Measurements from ENCODE around the gene HACE1.

HACE1 gene

GRCh38 chr6:104686550-104687175 lies 173.1 kb downstream of the HACE1 start:
- Histone ChIP-seq H3K79me2 (ENCODE audit: insufficient read depth, low read length) (no peaks in the 10 kb centered on the region), H3K4me2 (ENCODE audit: insufficient read depth, low read length) (no peak overlapping the region), H3K9me3 (ENCODE audit: insufficient read depth, low read length, severe bottlenecking) (no peaks in the 10 kb centered on the region), H3K27me3 (ENCODE audit: insufficient read depth, low read length, poor library complexity) (no peaks in the 10 kb centered on the region), H3K4me1 (ENCODE audit: insufficient read depth, low read length) (peaks cover 5% of the 10 kb centered on the region; the same call in 1 of the 2 replicates), H3K36me3 (ENCODE audit: insufficient read depth, low read length) (no peaks in the 10 kb centered on the region), H4K20me1 (ENCODE audit: insufficient read depth, low read length) (no peaks in the 10 kb centered on the region), H2AFZ (ENCODE audit: low read depth, low read length) (no peak overlapping the region), H3K9ac (ENCODE audit: low read depth, low read length) (no peak overlapping the region), H3K27ac (ENCODE audit: low read length) (no peak overlapping the region), H3K4me3 (ENCODE audit: low read depth in 1 of 2, low read length in 2 of 2) (no peak overlapping the region)
- ATAC-seq (ENCODE audit: insufficient read depth, low read depth): no peak
- DNase-seq: no peak
- TF ChIP-seq EZH2 (IDR thresholded peaks at IDR 0.05; ENCODE audit: borderline replicate concordance, low read depth, low read length, severe bottlenecking): no peak
- TF ChIP-seq, protein P1, sequence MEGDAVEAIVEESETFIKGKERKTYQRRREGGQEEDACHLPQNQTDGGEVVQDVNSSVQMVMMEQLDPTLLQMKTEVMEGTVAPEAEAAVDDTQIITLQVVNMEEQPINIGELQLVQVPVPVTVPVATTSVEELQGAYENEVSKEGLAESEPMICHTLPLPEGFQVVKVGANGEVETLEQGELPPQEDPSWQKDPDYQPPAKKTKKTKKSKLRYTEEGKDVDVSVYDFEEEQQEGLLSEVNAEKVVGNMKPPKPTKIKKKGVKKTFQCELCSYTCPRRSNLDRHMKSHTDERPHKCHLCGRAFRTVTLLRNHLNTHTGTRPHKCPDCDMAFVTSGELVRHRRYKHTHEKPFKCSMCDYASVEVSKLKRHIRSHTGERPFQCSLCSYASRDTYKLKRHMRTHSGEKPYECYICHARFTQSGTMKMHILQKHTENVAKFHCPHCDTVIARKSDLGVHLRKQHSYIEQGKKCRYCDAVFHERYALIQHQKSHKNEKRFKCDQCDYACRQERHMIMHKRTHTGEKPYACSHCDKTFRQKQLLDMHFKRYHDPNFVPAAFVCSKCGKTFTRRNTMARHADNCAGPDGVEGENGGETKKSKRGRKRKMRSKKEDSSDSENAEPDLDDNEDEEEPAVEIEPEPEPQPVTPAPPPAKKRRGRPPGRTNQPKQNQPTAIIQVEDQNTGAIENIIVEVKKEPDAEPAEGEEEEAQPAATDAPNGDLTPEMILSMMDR (IDR thresholded peaks at IDR 0.05; ENCODE audit: borderline replicate concordance, extremely low read depth, low read length, poor library complexity, severe bottlenecking): no peak

DNA sequence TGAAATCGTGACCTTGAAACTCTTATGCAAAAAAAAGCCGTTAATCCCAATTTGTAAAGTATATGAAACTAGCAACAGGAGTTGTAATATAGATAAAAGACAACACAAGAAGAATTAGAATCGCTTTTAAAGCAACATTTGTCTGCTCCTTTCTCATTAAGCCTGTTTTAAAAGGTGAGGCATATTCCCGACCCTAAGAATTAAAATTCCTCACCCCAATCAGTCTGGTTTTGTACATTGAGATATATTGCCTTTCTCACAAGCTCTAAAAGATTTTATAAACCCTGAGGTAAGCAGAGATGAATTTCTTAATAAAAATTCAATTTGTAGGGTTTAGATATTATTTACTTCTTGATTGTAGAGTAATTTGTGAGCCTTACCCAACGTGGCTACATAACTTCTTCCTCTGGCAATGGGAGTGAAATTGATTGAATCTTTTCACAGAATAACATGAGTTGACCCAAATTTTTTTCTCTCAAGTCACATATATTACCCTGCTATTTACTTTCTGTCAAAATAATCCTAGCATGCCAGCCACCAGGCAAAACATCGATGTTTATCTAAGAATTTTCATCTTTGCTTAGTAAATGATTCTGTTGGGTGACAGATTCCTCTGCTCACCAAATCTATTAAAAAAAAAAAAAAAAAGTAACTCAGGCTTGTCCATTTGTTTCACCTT lies 173.7 kb downstream of the HACE1 start:
- ATAC-seq (ENCODE audit: insufficient read depth, low read depth) (no peak), DNase-seq (no peak)
- Histone ChIP-seq H2AFZ (ENCODE audit: low read depth, low read length) (no peak overlapping the region), H3K4me3 (ENCODE audit: low read depth in 1 of 2, low read length in 2 of 2) (no peak overlapping the region), H3K27ac (ENCODE audit: low read length) (no peak overlapping the region), H4K20me1 (ENCODE audit: insufficient read depth, low read length) (no peaks in the 10 kb centered on the region), H3K4me2 (ENCODE audit: insufficient read depth, low read length) (no peak overlapping the region), H3K79me2 (ENCODE audit: insufficient read depth, low read length) (no peaks in the 10 kb centered on the region), H3K4me1 (ENCODE audit: insufficient read depth, low read length) (peaks cover 5% of the 10 kb centered on the region; the same call in 1 of the 2 replicates), H3K27me3 (ENCODE audit: insufficient read depth, low read length, poor library complexity) (no peaks in the 10 kb centered on the region), H3K9me3 (ENCODE audit: insufficient read depth, low read length, severe bottlenecking) (no peaks in the 10 kb centered on the region), H3K9ac (ENCODE audit: low read depth, low read length) (no peak overlapping the region), H3K36me3 (ENCODE audit: insufficient read depth, low read length) (no peaks in the 10 kb centered on the region)
- TF ChIP-seq, protein P1 (IDR thresholded peaks at IDR 0.05; ENCODE audit: borderline replicate concordance, extremely low read depth, low read length, poor library complexity, severe bottlenecking): no peak
- no peak for TF ChIP-seq EZH2 (IDR thresholded peaks at IDR 0.05; ENCODE audit: borderline replicate concordance, low read depth, low read length, severe bottlenecking)

GRCh38 chr6:104684911-104685415 lies 174.8 kb downstream of the HACE1 start:
- H3K79me2 ChIP-seq (ENCODE audit: insufficient read depth, low read length): no peaks in the 10 kb centered on the region
- no peaks in the 10 kb centered on the region for H3K36me3 ChIP-seq (ENCODE audit: insufficient read depth, low read length)
- no peaks in the 10 kb centered on the region for H3K27me3 ChIP-seq (ENCODE audit: insufficient read depth, low read length, poor library complexity)
- TF ChIP-seq, protein P1 (IDR thresholded peaks at IDR 0.05; ENCODE audit: borderline replicate concordance, extremely low read depth, low read length, poor library complexity, severe bottlenecking): no peak
- no peak for TF ChIP-seq EZH2 (IDR thresholded peaks at IDR 0.05; ENCODE audit: borderline replicate concordance, low read depth, low read length, severe bottlenecking)
- no peak overlapping the region for H2AFZ ChIP-seq (ENCODE audit: low read depth, low read length)
- ATAC-seq (ENCODE audit: insufficient read depth, low read depth): no peak
- H3K4me2 ChIP-seq (ENCODE audit: insufficient read depth, low read length): no peak overlapping the region
- H3K4me3 ChIP-seq (ENCODE audit: low read depth in 1 of 2, low read length in 2 of 2): no peak overlapping the region
- no peaks in the 10 kb centered on the region for H3K9me3 ChIP-seq (ENCODE audit: insufficient read depth, low read length, severe bottlenecking)
- no peak overlapping the region for H3K27ac ChIP-seq (ENCODE audit: low read length)
- H4K20me1 ChIP-seq (ENCODE audit: insufficient read depth, low read length): no peaks in the 10 kb centered on the region
- H3K9ac ChIP-seq (ENCODE audit: low read depth, low read length): no peak overlapping the region
- DNase-seq: no peak
- peaks cover 5% of the 10 kb centered on the region; the same call in 1 of the 2 replicates for H3K4me1 ChIP-seq (ENCODE audit: insufficient read depth, low read length)
